Muscle of back (tissue), 11 donors: ENCODE measurements around the gene SH3RF3. TPM values are rescaled to one million over a fixed set of nuclear protein-coding genes. Genes with fewer than 3 reads are reported as not detected.

Experiments
- DNase-seq, 3 donors: peaks; one replicate each; pipeline versions ENCODE4 v3.0.0 to v3.0.0-alpha.2; 2013
- polyA plus RNA-seq, 10 donors: library from polyadenylated mRNA; unstranded; fragments of 120-200 nt; gene quantifications; one replicate each; pipeline ENCODE4 v1.2.1, GENCODE V29; 2013; ENCODE audit not compliant: insufficient read length in 10 of 10

Gene SH3RF3
- polyA plus RNA-seq, 10 donors = 3.8 to 7.0 (median 4.7) TPM

DNA sequence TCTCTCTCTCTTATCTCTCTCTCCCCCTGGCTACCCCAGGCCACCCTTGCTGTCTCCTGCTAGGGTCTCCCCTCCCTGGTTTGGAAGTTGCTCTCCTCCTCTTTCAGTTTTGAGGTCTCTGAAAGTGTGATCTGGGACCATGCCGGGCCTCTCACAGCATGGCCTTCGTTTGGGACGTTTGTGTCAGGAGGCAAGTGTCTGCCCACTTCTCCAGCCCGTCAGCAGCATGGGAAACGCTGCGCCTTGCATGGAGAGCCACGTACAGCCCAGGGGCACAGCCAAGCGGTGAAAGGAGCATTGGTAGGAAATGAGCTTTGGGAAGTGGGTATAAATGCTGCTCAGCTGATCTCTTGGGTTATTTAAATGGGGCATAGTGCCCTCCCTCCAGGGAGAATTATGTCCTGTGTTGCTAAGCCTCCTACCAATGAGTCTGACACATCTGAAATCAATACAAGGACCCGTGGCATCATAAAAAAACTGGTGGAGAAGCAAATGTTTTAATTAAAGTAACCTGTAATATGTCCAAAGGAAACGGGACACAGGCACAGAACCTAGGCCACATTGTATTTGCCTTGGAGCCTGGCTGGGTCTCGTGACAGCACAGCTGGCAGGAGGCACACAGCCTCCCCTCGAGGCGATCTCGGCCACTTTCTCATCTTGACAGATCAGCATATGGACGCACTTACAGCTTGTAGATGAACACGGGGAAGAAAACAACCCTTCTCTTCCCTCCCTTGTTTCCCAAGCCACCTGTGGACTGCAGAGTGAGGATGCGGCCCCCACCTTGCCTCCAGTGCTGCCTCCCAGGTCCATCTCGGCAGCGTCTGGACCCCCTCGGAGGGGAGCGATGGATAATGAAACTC lies 72.7 kb downstream of the SH3RF3 start:
- DNase-seq = no peak

DNA sequence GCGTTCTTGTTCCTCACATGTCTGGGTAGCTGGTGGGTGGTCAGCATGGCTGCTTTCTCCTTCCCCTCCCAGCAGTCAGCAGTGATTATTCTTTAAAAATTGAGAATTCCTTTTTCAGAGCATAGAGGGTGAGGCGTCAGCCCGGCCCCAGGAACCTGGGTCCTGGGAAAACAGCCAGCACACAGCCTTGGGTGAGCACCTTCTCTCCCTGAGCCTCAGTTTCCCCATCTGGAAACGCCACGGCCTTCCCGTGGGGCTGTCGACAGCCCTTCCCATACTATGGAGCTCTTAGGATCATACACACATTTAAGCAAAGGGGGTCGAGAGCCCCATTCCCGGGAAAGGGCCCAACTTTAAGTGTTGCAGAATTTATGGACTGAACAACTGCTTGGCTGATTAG lies 73.5 kb downstream of the SH3RF3 start:
- no peak for DNase-seq

DNA sequence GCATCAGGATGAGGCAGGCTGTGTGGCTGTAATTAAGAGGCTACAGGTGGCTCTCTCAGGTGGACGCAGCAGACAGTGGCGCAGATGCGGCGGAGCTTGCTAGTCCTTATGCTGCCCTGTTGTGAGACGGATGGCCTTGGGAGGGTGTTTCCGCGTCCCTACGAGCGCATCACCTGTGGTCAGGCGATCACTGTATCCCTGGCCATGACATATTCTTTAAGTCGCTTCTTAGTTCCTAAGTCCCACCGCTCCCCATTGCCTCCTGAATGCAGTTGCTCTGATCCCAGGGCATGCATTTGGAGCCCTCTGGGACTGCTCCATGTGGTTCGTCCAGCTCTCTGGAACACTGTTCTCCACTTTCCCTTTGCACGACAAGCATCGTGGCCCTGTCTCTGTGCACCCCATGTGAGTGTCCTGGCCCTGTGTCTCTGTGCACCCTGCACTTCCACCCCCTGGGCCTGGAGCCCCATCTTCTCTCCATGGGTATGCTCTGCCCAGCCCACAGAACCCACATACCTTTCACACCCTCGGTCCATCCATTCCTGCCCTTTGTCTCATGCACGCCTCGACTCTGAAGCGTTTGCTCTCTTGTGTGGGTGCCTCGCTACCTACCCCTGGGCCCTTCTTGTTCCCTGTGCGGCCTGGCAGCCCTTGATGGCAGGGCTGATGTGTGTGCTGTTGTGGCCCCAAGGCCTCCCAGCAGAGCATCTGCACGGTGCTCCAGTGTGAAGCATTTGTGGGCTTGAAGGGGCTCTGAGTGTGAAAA lies 74.4 kb downstream of the SH3RF3 start:
- DNase-seq = no peak

DNA sequence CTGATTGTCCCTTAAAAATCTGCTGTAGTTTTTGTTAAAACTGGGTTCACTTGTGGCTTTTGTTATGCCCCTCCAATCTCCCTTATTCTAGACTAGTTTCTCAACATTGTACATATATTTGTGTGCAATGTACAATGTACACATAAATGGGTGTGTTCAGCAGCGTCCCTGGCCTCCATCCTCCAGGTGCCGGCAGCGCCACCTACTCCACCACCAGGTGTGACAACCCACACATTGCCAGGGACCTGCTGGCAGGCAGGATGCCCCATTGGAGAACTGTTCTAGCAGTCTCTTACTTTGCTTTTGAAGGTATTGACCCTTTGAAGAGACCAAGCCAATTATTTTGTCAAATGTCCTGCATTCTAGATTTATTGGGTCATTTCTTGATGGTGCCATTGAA lies 75.4 kb downstream of the SH3RF3 start:
- DNase-seq = no peak

DNA sequence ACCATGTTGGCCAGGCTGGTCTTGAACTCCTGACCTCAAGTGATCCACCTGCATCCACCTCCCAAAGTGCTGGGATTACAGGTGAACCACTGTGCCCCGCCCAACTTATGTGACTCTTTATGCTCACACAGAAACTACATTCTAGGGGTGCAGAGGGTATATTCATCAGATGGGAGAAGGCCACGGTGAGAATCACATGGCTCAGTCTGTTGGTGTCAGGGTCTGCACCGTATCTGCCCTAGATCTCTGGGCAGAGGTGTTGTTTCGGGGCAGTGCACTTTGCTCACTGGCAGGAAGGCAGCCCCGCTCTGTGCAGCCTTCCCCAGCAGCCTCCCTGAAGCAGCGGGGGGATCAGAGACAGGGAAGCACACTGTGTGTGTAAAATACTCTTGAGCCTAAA lies 76.4 kb downstream of the SH3RF3 start:
- no peak for DNase-seq

DNA sequence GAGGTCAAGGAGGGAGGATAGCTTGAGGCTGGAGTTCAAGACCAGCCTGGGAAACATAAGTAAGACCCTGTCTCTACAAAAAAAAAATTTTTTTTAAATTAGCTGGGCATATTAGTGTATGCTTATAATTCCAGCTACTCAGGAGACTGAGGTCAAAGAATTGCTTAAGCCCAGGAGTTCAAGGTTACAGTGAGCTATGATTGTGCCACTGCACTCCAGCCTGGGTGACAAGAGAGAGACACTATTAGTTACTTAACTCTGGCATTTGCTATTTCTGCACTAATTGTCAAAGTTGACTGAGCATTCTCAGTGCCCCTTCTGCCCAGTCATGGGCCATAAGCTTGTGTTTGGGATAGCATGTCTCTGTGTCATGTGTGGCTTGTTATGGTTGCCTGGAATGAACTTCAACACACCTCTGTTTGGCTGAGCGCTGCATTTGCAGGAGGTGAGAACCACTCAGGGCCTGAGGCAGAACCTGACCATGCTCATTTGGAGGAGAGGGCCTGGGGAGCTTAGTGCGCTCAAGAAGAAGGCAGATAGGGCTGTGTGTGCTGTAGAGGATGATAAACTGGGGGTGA lies 77.7 kb downstream of the SH3RF3 start:
- DNase-seq = no peak

DNA sequence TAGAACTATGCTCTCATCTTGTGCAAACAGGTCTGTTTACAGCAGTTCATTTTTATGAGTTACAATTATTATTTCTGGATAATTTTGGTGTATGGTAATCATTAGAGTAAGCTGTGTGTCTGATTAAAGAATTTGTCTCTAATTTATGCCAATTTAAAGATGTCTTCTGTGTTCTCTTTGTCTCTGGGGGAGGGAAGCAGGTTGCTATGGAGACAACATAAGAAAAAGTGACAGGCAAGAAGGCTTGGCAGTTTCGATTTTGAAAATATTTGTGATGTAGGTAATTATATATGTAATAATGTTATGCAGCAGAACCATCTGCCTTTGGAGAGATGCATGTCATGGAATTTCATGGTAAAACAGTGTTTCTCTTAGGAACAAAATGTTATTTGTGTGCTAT lies 78.2 kb downstream of the SH3RF3 start:
- DNase-seq = no peak

DNA sequence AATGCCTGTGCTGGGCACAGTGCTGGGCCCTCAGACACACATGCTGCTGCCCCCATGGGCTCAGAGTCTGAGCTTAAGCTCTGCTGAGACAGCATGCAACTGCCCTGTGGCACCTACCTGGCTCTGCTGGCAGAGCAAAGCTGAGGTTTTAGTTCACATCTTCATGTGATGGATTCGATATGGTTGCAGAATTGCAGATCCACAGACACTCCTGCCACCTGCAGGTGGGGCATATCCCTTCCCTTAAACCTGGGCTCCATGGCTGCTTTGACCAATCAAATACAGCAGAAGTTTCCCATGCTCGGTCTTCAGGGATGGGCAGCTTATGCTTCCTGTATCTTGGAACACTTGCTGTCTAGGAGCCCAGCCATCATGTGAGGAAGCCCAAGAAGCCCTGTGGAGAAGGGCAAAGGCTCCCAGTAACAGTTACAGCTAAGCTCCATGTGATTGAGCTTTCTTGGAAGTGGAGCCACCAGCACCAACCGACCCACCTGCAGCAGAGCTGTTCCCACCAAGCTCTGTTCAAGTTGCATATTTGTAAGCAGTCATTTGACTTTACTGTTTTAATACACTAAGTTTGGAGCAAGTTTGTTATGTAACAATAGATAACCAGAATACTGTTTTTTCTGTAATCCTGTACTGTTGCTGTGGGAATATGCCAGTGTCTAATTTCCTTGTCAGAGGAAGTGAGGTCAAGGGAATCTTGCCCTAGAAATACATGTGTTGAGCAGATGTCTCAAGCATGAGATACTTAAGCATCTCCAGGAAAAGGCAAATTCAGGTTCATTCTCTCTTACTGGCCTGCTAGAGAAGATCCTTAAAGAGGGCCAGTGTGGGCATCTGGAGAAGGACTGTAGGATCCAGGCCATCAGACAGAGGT lies 79.3 kb downstream of the SH3RF3 start:
- DNase-seq = no peak

DNA sequence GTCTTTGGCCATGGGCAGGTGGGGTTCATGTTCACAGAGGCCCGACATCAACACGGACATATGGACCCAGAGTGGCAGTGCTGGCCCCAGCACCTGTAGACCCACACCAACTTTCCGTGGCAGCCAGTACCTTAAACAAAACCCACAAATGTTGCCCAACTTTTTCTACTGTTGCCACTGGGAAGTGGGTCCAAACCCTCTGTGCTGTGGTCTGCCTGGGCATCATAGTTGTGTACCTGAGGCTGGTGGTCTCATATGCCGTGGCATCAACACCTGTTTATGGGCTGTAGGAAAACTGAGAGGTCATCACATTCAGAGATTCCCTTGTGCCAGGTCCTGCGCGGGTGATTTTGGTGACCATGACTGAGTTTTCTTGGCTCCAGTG lies 79.9 kb downstream of the SH3RF3 start:
- DNase-seq = no peak

DNA sequence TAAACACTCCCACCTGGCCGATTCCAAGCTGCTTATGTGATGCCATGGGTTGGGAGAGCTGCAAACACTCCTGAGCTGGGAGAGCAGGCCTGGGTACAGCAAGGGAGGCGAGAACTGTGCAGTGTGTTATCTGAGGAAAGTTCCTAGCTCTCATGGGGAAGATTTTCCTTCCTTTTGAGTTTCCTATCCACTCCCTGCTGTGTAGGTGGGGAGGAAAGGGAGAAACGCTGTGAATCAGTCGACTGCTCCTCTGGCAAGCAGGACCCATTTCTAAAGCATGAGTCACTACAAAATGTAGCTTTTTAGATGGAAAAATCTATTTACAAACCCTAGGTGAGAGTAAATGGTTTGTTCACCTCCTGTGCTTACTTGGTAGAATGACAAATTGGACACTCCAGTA lies 80.4 kb downstream of the SH3RF3 start:
- DNase-seq = no peak

DNA sequence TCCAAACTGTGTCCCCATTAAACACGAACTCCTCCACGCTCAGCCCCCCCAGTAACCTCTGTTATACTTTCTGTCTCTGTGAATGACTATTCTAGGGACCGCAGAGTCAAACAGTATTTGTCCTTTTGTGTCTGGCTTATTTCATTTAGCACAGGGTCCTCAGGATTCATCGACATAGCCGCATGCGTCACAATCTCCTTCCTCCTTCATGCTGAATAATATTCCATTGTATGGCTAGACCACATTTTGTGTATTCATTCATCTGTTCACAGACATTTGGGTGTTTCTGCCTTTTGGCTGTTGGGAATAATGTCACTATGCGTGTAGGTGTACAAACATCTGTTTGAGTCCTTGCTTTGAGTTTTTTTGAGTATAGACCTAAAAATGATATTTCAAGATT lies 80.9 kb downstream of the SH3RF3 start:
- no peak for DNase-seq

DNA sequence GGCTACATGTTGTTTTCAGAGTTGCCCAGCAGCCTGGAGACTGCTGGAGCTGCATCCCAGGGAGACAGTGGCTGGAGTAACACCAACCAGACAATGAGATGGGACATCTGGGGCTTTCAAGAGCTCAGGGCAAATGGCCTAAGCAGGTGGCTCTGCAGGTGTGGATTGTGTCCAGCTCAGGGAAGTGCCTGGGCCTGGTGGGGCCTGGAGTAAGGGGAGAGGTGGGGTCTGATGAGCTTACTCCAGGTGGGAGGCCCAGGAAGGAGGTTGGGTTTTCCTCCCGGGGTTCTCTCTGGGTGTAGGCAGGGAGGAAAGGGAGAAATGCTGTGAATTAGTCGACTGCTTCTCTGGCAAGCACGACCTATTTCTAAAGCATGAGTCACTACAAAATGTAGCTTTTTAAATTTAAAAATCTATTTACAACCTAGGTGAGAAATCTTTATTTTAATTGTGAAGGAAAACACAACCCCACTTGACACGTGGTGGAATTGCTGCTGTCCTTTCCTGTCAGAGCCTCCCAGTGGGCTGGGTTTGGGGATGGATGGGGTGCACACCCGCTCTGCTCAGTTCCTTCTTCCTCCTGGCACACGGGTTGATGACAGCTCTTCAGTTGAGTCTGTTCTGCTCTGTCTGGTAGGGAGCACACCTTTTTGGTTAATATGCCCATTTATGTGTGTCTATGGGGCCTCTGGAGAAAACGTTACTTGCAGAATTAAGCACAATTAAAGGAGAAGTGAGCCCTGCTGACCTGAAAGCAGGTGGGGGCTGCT lies 81.6 kb downstream of the SH3RF3 start:
- DNase-seq = no peak

DNA sequence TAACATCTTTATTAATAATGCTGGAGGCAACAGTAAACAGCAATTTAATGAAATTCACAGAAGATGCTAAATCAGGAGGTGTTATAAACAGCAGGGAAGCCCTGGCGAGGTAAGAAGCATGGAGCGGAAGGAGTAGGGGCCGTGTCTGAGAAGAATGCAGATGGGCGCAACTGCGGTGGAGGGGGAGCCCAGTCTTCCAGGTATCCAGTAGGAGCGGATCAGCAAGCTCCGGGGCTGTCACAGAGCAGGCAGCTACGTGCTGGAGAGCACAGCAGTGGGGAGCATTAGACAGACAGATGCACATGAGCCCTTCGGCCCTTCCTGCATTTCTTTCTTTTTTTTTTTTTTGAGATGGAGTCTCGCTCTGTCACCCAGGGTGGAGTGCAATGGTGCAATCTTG lies 82.3 kb downstream of the SH3RF3 start:
- no peak for DNase-seq

DNA sequence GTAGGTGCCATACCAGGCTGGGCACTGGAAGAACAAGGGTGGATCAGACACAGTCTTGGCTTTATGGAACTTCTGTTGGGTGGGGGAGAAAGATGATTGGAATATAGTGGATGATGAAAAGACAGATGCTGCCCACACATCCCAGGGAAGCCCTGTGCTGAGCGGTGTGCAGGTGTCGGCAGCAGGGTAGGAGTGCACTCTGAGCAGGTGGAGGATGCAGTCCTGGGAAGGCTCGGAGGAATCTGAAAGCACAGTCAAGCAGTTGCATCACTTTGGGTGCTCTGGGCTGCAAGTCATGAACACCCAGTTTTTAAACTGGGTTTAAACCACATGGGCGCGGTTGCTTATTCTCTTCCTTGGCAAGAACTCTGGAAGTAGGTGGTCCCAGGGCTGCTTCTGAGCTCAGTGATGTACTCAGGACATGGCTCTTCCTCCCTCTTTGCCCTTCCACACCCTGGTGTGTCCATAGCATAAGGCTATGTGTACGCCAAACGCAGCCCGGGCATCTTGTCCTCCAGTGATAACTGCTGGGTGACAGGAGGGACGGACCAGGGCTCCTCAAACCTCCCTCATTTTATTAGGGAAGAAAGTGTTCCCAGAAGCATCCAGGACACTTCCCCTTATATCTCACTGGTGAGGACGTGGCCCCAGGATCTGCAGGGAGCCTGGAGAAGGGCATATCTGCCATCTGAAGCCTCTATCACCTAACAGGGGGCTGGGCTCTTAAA lies 84.0 kb downstream of the SH3RF3 start:
- no peak for DNase-seq

DNA sequence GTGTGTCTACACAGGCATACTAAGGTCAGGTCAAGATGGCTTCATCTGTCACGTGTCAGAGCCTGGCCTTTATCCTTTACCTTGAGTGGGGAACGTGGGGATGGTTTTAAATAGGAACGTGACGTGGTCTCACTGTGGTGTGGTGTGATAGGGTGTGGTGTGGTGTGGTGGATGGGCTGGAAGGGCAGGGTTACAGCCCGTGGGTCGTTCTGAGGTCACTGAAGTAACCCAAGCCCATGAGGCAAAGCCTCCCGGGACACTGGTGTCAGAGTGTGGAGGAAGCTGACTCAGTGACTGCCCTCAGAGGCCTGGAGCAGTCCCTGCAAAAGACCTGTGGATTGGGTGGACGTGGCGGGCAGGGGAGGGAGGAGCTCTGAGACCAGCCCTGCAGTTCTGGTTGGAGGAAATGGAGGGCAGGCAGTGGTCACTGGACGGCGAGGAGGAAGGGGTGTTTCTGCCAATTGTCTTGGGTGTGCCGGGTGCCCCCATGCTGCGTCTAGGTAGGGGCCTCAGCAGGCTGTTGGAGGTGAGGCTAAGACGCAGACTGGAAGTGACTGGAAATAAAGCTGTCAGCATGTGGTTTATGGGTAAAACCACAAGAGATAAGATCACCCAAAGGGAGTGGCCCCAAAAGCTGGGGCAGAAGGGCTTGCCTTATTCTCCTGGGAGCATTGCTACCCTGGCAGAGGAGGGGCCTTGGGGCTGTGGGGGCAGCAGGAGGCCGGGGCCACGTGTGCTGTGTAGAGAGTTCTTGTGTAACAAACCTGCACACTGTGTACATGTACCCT lies 84.8 kb downstream of the SH3RF3 start:
- DNase-seq = no peak

DNA sequence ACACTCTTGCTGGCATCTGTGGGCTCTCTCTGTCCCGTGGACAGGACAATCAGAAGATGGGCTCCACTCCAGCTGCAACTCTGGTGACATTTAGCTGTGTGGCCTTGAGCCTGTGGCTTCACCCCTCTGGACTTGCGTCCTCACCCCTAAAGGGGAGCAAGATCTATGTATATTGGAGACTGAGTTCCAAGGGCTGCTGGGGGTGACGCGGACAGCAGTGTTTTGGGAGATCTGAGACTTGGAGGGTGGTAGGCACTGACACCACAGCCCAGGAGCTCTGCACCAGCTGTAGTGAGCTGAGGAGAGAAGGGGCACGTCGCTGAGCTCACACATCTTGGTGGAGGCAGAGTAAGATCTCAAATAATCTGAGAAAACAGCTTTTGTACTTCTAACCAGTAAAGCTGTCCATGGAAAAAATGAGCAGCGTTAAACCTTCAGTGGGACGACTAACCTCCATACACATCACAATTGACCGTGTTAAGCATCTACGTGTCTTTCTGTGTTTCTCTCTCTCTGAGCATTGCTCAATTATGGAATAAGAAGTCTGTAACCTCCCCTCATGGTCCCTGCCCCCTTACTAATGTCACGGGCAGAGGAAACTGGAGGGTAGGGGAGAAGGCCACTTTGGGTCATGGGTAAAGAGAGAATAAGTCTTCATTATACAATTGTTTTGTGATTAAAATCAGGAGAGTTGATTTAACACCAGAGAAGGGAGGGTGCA lies 85.8 kb downstream of the SH3RF3 start:
- DNase-seq = no peak

DNA sequence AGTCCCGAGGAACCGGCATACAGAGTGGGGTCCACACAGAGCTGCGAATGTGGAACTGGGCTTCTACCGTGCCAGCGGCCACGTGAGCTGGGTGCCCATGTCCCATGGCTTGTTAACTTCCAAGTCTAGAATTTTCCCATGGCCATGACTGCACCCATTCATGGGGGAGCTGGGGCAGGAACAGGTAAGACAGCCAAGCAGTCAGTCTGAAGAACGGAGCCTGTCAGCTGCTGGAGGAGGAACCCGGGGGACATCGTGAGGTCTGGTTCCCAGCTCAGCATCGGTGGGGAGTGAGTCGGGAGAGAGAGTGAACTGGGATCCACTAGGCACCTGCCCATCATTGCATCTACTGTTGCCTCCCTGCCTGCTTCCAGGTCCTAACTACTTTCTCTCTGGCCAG lies 86.9 kb downstream of the SH3RF3 start:
- no peak for DNase-seq

DNA sequence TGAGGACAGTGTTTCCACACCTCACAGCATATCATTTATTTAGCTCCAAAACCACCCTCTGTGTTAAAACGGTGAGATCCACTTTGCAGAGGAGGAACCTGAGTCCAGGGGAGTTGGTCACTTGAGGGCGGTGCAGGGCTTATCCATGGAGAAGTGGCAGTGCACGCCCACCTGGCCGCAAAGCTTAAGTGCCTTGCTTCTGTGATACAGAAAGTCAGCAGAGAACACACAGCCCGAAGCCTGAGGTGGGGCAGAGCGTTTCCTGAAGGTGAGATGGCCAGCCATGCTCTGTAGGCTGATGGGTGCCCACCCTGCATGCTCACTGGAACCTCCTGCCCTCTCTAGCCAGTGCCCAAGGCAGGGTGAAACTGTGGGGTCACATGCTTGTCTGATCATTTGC lies 87.3 kb downstream of the SH3RF3 start:
- no peak for DNase-seq
